Tibial nerve (tissue), 4 donors: ENCODE results near the gene VSIR.

Source experiments
- CTCF ChIP-seq, 5 experiments: fragments of 200-600 bp in 3 of 5; fragments of 450-650 bp in 2 of 5; sonication (generic) in 3 of 5; IDR thresholded peaks; one replicate each; pipeline ENCODE4 v1.5.1; 2016 to 2019; ENCODE audit warnings: antibody characterized with exemption in 5 of 5, mild to moderate bottlenecking in 3 of 5, moderate library complexity in 2 of 5
- EP300 ChIP-seq, 2 donors: sonication (generic); formaldehyde crosslinking; IDR thresholded peaks; one replicate each; pipeline ENCODE4 v1.6.1; 2017; ENCODE audit warnings: antibody characterized with exemption in 2 of 2, mild to moderate bottlenecking in 1 of 2
- POLR2A ChIP-seq, 2 donors: fragments of 450-650 bp; IDR thresholded peaks; one replicate each; pipeline ENCODE4 v1.6.1; 2017; ENCODE audit warnings: antibody characterized with exemption in 2 of 2, mild to moderate bottlenecking in 2 of 2, moderate library complexity in 2 of 2

DNA sequence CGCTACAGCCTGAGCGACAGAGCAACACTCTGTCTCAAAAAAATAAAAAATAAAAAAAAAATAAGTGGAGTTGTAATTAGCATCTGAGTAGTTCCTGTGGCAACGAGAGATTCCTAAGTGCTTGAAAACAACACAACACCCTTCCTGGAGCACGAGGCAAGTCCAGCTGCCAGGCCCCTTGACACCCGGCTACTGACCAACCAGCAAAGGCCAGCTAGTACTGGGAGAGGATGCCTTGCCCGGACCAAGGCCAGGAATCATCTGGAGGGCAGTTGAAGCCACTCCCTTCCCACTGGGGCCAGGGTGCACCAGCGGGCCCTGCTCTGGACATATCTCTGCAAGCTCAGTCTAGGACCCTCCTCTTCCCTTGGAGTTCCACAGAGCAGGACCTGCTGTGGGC, 54.3 kb downstream of the VSIR start:
- peak in 1 of 2 donors; percentile 70 for TF ChIP-seq EP300 (IDR thresholded peaks at IDR 0.05)
- TF ChIP-seq CTCF (IDR thresholded peaks at IDR 0.05) = no peak
- TF ChIP-seq POLR2A (IDR thresholded peaks at IDR 0.05) = no peak
